ENCODE results near the gene SLC12A5. TPM values are rescaled to one million over a fixed set of nuclear protein-coding genes. Genes with fewer than 3 reads are reported as not detected.

Gene SLC12A5
- total and polyA plus RNA-seq, 9 of the 15 experiments (the other 6 are each of a cell fraction or from before 2014, with no cell fraction given) = 0.36 to 7.5 (median 2.1) TPM

DNA sequence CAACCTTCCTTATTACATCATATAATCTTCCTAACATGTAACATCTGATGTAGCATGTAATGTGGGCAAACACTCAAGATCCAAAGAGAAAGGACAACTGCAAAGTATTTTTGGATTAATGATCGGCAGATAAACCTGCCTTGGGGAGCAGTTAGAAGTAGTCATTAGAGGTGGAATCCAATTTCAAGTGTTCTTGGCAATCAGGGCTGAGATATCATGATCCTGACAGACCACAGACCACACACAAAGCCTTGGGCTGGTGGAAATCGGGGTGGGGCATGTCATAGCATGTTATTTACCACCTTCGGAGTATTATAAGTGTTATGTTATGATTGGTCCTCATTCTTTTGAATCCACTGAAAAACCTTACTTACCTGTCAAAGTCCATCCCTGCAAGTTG, 44.4 kb downstream of the SLC12A5 start:
- ATAC-seq = no peak
- no peak for DNase-seq (ENCODE audit: extremely low read depth in 1 of 4, low spot score in 3 of 4)
- intact Hi-C loops (cut with micrococcal nuclease) = no loop called here
- Histone ChIP-seq H3K79me2 (ENCODE audit: control insufficient read depth, insufficient read depth, low read length) (no peaks in the 10 kb centered on the region), H3K27ac (ENCODE audit: extremely low read depth, low read depth, low read length) (no peak overlapping the region), H3K36me3 (ENCODE audit: control insufficient read depth, insufficient read depth, low read length) (peaks cover 36% of the 10 kb centered on the region; the same call in 2 of the 3 replicates), H3K9me3 (replicated peaks; ENCODE audit: control insufficient read depth, insufficient read depth, low read depth, low read length) (no peaks in the 10 kb centered on the region), H3K4me2 (ENCODE audit: insufficient read depth, low read length) (no peak overlapping the region), H3K9ac (ENCODE audit: insufficient read depth in 1 of 2, low read depth in 2 of 2, low read length in 2 of 2) (no peak overlapping the region), H3K4me3 (no peak overlapping the region), H4K20me1 (replicated peaks; ENCODE audit: control insufficient read depth, insufficient read depth, low read length) (no peaks in the 10 kb centered on the region), H3K4me1 (replicated peaks in 1 of 2; ENCODE audit: control insufficient read depth in 2 of 2, insufficient read depth in 2 of 2, low read length in 2 of 2) (no peaks in the 10 kb centered on the region), H3K9me1 (ENCODE audit: control insufficient read depth, insufficient read depth, low read length) (peaks cover 4% of the 10 kb centered on the region), H3K27me3 (ENCODE audit: control insufficient read depth in 2 of 2, insufficient read depth in 2 of 2, low read length in 2 of 2) (no peaks in the 10 kb centered on the region), H2AFZ (ENCODE audit: low read depth, low read length) (no peak overlapping the region)
- ChIA-PET POLR2A (interaction anchor here (0.5 to 1.1 kb wide), 2 partner anchors 16 to 361 kb away, joined by 3 read pairs; no protein-coding TSS in a partner anchor), CTCF (ENCODE audit: low intra/inter-chr PET ratio) (no interaction called here)
- no peak for TF ChIP-seq ETS2 (tag; IDR thresholded peaks at IDR 0.05; ENCODE audit: borderline replicate concordance, poor library complexity, severe bottlenecking)
- no peak for TF ChIP-seq CEBPG (CRISPR knock-in tag; IDR thresholded peaks at IDR 0.05)
- TF ChIP-seq CEBPG (tag; conservative IDR thresholded peaks at IDR 0.05 in 1 of 2, IDR thresholded peaks at IDR 0.05 in 1 of 2) = 0 out of 4 replicates have a peak, but pooled peaks of 1 of the 2 experiments have one; percentile 18
- FAIRE-seq = no peak
- no TSS peak for BruUV-seq (replicated peaks)
- in situ Hi-C loops (cut with MboI) = no loop called here
- WGBS (ENCODE audit: insufficient coverage, low coverage, missing lambda C conversion rate) = 56% methylated on average over 3 of the region's 3 CpGs

DNA sequence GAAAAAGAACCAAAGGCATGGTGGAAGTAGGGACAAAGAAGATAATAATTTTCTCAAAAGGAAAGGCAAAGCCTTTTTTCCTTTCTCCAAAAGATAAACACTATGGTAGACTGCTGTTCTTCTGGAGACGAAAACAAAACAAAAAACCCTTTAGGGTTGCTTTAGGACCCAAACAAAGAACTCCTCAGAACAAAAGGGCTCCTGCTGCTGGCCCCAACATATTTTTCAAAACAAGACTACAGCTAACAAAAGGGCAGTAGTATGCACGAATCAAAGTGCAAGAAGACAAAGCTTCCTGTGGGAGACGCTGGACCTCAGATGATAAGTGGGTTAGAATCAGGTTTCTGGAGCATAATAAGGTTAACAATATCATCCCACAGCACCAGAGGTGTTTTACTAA, 45.0 kb downstream of the SLC12A5 start:
- no peaks in the 10 kb centered on the region for H3K27me3 ChIP-seq (ENCODE audit: control insufficient read depth in 2 of 2, insufficient read depth in 2 of 2, low read length in 2 of 2)
- 0 out of 3 replicates have a peak, but pooled peaks cover under 1% of the 10 kb centered on the region for H3K79me2 ChIP-seq (ENCODE audit: control insufficient read depth, insufficient read depth, low read length)
- H3K4me2 ChIP-seq (ENCODE audit: insufficient read depth, low read length) = no peak overlapping the region
- ATAC-seq (no peak), FAIRE-seq (no peak), DNase-seq (ENCODE audit: extremely low read depth in 1 of 4, low spot score in 3 of 4) (no peak)
- no peak overlapping the region for H2AFZ ChIP-seq (ENCODE audit: low read depth, low read length)
- TF ChIP-seq, protein P1, sequence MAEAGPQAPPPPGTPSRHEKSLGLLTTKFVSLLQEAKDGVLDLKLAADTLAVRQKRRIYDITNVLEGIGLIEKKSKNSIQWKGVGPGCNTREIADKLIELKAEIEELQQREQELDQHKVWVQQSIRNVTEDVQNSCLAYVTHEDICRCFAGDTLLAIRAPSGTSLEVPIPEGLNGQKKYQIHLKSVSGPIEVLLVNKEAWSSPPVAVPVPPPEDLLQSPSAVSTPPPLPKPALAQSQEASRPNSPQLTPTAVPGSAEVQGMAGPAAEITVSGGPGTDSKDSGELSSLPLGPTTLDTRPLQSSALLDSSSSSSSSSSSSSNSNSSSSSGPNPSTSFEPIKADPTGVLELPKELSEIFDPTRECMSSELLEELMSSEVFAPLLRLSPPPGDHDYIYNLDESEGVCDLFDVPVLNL (CRISPR knock-in tag; IDR thresholded peaks at IDR 0.05; ENCODE audit: low read depth) = no peak
- TF ChIP-seq NCOA2 (IDR thresholded peaks at IDR 0.05; ENCODE audit: partially characterized antibody in 2 of 2) (no peak), ATF4 (CRISPR knock-in tag; IDR thresholded peaks at IDR 0.05) (no peak)
- POLR2A ChIA-PET = interaction anchor here (0.8 kb wide), 1 partner anchor 21 kb away, joined by 3 read pairs; no protein-coding TSS in a partner anchor
- no peak overlapping the region for H3K4me3 ChIP-seq
- H3K27ac ChIP-seq (ENCODE audit: extremely low read depth, low read depth, low read length) = no peak overlapping the region
- H3K9ac ChIP-seq (ENCODE audit: insufficient read depth in 1 of 2, low read depth in 2 of 2, low read length in 2 of 2) = no peak overlapping the region
- H4K20me1 ChIP-seq (replicated peaks; ENCODE audit: control insufficient read depth, insufficient read depth, low read length) = no peaks in the 10 kb centered on the region
- peaks cover 4% of the 10 kb centered on the region for H3K9me1 ChIP-seq (ENCODE audit: control insufficient read depth, insufficient read depth, low read length)
- no TSS peak for BruUV-seq (replicated peaks)
- H3K9me3 ChIP-seq (replicated peaks; ENCODE audit: control insufficient read depth, insufficient read depth, low read depth, low read length) = no peaks in the 10 kb centered on the region
- in situ Hi-C loops (cut with MboI) = no loop called here
- no peaks in the 10 kb centered on the region for H3K4me1 ChIP-seq (replicated peaks in 1 of 2; ENCODE audit: control insufficient read depth in 2 of 2, insufficient read depth in 2 of 2, low read length in 2 of 2)
- H3K36me3 ChIP-seq (ENCODE audit: control insufficient read depth, insufficient read depth, low read length) = peaks cover 38% of the 10 kb centered on the region; the same call in 2 of the 3 replicates
- CTCF ChIA-PET (ENCODE audit: low intra/inter-chr PET ratio) = no interaction called here
- intact Hi-C loops (cut with micrococcal nuclease) = no loop called here
- WGBS (ENCODE audit: insufficient coverage, low coverage, missing lambda C conversion rate) = 47% methylated on average over 3 of the region's 3 CpGs

Data from K562 (cell line).